Nephron progenitor cell (in vitro differentiated cells): Measurements from ENCODE around the gene TPM2.
A peak's percentile ranks its signal among the peaks of the same experiment; 100 is the strongest.

Experiments
- DNase-seq: peaks from one replicate; pipeline ENCODE4 v3.0.0; 2021
- H3K27ac Mint-ChIP-seq: 2 replicates; pipeline ENCODE4 v1.8.0; 2021; ENCODE audit warnings: mild to moderate bottlenecking, moderate library complexity, mixed read lengths
- H3K27me3 Mint-ChIP-seq: 2 replicates; pipeline ENCODE4 v1.8.0; 2021; ENCODE audit warnings: mild to moderate bottlenecking, low read depth, mixed read lengths; ENCODE audit not compliant: poor library complexity
- H3K36me3 Mint-ChIP-seq: 2 replicates; pipeline ENCODE4 v1.8.0; 2021; ENCODE audit warnings: low read depth, mixed read lengths
- H3K4me1 Mint-ChIP-seq: 2 replicates; pipeline ENCODE4 v1.8.0; 2021; ENCODE audit warnings: mixed read lengths
- H3K4me3 Mint-ChIP-seq: 2 replicates; pipeline ENCODE4 v1.8.0; 2021; ENCODE audit warnings: mild to moderate bottlenecking, moderate library complexity, mixed read lengths
- H3K9me3 Mint-ChIP-seq: 2 replicates; pipeline ENCODE4 v1.8.0; 2021; ENCODE audit warnings: mild to moderate bottlenecking, moderate library complexity, mixed read lengths
- TF ChIP-seq, protein P1 (sequence below): fragments of 200-600 bp; sonication (generic); IDR thresholded peaks from 2 replicates; pipeline ENCODE4 v1.5.0; 2021; ENCODE audit warnings: antibody characterized with exemption

TPM2 gene

DNA sequence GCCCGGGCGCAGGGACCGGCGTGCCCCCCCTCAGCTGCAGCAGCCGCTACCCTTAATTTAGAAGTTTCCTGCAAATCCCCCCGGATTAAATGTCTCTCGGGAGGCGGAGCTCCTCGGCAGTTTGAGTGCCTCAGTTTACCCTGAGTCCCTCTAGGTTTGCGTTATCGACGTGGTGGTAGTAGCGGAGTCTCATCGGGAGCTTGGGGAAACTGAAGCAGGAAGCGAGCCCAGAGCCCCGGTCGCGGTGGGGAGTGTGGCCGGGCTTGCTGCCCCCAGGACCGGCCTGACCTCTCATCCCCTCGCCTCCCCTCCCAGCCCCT lies 529 bp upstream of the TPM2 start:
- TF ChIP-seq, protein P1, sequence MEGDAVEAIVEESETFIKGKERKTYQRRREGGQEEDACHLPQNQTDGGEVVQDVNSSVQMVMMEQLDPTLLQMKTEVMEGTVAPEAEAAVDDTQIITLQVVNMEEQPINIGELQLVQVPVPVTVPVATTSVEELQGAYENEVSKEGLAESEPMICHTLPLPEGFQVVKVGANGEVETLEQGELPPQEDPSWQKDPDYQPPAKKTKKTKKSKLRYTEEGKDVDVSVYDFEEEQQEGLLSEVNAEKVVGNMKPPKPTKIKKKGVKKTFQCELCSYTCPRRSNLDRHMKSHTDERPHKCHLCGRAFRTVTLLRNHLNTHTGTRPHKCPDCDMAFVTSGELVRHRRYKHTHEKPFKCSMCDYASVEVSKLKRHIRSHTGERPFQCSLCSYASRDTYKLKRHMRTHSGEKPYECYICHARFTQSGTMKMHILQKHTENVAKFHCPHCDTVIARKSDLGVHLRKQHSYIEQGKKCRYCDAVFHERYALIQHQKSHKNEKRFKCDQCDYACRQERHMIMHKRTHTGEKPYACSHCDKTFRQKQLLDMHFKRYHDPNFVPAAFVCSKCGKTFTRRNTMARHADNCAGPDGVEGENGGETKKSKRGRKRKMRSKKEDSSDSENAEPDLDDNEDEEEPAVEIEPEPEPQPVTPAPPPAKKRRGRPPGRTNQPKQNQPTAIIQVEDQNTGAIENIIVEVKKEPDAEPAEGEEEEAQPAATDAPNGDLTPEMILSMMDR: no peak
- H3K27me3 Mint-ChIP-seq: no peaks in the 10 kb centered on the region
- peaks cover 52% of the 10 kb centered on the region for H3K4me1 Mint-ChIP-seq
- H3K4me3 Mint-ChIP-seq: peak overlapping the region; percentile 82
- H3K27ac Mint-ChIP-seq: no peak overlapping the region
- DNase-seq: no peak
- H3K36me3 Mint-ChIP-seq: peaks cover 17% of the 10 kb centered on the region
- no peaks in the 10 kb centered on the region for H3K9me3 Mint-ChIP-seq

DNA sequence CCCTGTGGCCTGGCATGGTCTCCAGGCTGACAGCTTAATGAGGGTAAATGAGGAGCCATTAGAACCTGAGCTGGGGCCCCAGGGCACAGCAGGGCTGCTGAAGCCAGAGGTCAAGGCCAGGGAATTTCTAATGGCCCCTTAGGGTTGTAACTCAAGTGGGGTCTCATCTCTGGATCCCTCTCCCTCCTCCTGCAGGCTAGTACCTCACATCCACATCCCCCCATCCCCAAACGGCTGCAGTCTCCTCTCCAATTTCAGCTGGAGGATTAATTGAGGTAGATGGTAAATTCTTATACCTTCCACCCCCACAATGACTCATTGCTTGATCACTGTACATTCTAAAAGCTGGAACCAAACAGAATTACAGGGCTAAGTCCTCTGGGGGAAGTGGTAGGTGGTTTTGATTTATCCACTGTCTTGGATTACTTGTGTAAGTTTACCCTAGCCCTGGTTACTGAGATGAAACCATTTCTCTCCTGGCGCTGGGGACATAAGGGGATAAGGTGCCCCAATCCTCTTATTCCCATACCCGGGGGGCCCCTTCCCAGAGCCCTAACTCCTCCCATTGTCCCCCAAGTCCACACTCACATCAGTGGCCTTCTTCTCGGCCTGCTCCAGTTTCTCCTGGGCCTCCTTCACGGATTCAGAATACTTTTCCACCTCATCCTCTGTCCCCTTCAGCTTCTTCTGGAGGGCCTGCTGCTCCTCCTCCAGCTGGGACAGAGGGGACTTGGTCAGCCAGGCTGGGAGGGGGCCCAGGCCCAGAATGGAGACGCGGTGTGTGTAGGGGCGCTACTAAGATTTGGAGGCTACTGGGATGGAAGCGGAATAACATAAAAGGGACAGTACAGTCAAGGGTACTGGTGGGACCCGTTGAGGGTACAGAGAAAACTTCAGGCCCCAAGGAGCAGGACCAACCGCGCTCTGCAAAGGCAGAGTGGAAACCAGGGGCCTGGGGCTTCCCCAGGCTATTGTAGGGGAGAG lies 875 bp downstream of the TPM2 start:
- Mint-ChIP-seq H3K36me3 (peaks cover 30% of the 10 kb centered on the region), H3K4me1 (peaks cover 61% of the 10 kb centered on the region), H3K27me3 (no peaks in the 10 kb centered on the region), H3K27ac (peak overlapping the region; percentile 89), H3K9me3 (no peaks in the 10 kb centered on the region), H3K4me3 (peak overlapping the region; percentile 90)
- DNase-seq: peak; percentile 35
- TF ChIP-seq, protein P1: no peak

DNA sequence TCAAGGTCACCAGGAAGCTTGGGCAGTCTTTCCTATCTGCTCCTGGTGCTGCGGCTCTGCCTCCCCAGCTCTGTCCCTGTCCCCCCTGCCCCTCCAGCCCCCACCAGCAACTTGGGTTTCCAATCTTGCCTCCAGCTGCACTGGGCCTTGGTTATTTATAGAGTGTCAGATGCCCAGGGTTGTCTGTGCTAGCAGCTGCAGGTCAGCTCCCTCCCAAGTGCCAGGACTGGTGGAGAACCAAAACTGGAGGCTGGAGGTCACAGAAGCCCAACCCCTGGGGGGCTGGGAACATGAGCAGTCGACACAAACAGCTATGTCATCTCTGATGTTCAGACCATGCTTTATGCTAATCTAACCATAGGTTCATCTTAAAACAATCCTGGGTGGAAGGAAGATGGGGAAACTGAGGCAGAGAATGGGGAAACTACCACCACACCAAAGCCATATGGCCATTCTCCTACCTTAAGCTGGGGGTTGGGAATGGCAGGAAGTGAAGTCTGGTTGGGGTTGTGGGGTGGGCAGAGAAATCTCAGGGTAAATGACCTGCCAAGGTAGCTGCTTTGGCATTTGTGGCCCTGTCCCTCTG lies 1.7 kb downstream of the TPM2 start:
- H3K4me3 Mint-ChIP-seq: peak overlapping the region; percentile 90
- H3K4me1 Mint-ChIP-seq: peaks cover 69% of the 10 kb centered on the region
- no peaks in the 10 kb centered on the region for H3K27me3 Mint-ChIP-seq
- H3K27ac Mint-ChIP-seq: peak overlapping the region; percentile 14
- DNase-seq: no peak
- H3K36me3 Mint-ChIP-seq: peaks cover 38% of the 10 kb centered on the region
- TF ChIP-seq, protein P1: no peak
- no peaks in the 10 kb centered on the region for H3K9me3 Mint-ChIP-seq

DNA sequence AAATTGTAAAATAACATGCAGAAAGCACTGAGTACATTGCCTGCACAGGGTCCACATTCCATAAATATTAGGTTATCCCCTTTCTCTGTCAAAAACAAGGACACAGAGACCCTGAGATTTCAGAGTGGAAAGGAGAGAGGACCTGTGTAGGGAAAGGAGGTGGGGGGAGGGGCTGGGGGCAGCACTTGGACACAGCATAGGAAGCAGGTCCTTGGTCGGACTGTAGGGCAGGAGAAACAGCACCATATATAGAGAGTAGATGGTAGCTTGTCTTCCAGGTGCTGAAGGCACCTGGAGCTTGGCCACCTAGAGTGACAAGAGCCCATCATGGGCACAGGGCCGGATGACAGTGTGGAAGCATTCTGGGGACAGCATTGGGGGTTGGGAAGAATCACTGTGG lies 2.4 kb downstream of the TPM2 start:
- TF ChIP-seq, protein P1: no peak
- Mint-ChIP-seq H3K4me3 (peak overlapping the region; percentile 75), H3K4me1 (peaks cover 76% of the 10 kb centered on the region), H3K36me3 (peaks cover 45% of the 10 kb centered on the region), H3K27me3 (no peaks in the 10 kb centered on the region), H3K9me3 (no peaks in the 10 kb centered on the region), H3K27ac (peak overlapping the region; percentile 38)
- DNase-seq: no peak

DNA sequence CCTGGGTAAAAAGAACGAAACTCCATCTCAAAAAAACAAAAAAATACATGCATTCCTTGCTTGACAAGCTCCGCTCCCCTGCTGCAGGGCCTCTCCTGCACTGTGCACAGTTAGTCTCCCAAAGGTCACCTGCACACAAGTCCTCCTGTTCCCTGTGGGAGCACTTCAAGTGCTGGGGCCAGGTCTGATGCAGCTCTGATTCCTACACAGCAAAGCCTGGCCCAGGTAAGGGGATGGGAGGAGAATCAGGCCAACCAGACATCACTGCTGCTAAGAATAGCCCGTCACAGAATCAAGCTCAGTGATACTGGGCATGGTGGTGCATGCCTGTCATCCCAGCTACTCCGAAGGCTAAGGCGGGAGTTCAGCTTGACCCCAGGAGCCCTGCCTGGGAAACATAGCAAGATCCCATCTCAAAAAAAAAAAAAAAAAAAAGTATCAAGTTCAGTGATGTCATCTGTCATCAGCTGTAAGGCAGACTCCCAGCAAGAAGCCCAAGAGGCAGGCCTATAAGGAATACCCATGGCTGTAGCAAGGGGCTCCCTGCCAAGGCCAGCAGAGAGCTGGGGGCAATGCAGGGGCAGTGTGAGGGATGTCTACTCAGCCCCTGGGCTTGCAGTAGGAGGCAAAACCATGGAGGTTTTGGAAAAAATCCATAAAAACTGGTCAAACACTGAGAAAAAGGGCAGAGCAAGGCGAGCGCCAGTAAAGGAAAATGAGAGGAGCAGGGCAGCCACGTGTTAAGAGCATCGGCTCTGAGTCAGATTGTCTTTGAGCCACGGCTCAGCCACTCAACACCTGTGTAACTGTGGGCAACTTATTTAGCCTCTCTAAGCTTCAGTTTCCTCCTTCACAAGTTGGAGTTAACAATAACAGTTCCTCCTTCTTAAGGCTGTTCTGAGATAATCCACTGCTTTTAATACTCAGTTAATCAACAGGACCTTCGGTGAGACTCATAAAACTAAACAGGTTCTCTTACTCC lies 3.2 kb downstream of the TPM2 start:
- no peak for DNase-seq
- Mint-ChIP-seq H3K36me3 (peaks cover 49% of the 10 kb centered on the region), H3K4me3 (peak overlapping the region; percentile 60), H3K27ac (peak overlapping the region; percentile 83), H3K9me3 (no peaks in the 10 kb centered on the region), H3K27me3 (no peaks in the 10 kb centered on the region), H3K4me1 (peaks cover 77% of the 10 kb centered on the region)
- TF ChIP-seq, protein P1: no peak
